MM.1S (cell line): ENCODE measurements around the gene MEX3D.

Experiments used
- DNase-seq: peaks from one replicate; pipeline ENCODE4 v3.0.0-alpha.2; 2015
- H2AFZ ChIP-seq: fragments of 300-600 bp; sonication (generic); 2 replicates; pipeline ENCODE4 v1.6.0; 2016; ENCODE audit warnings: antibody characterized with exemption, low read length
- H3F3A ChIP-seq: fragments of 300-600 bp; sonication (generic); 2 replicates; pipeline ENCODE4 v1.6.1; 2016; ENCODE audit warnings: mild to moderate bottlenecking, antibody characterized with exemption, low read length, moderate library complexity, mixed read lengths; ENCODE audit not compliant: insufficient read depth
- H3K27ac ChIP-seq: fragments of 300-600 bp; sonication (generic); 2 replicates; pipeline ENCODE4 v1.5.1; 2016; ENCODE audit warnings: mild to moderate bottlenecking, low read length
- H3K27me3 ChIP-seq: fragments of 300-600 bp; sonication (generic); replicated peaks from 2 replicates; pipeline ENCODE4 v1.6.0; 2016; ENCODE audit warnings: low read length; ENCODE audit not compliant: insufficient read depth
- H3K36me3 ChIP-seq: fragments of 300-600 bp; sonication (generic); replicated peaks from 2 replicates; pipeline ENCODE4 v1.6.1; 2016; ENCODE audit warnings: mild to moderate bottlenecking, low read length, mixed read lengths; ENCODE audit not compliant: insufficient read depth
- H3K4me1 ChIP-seq: fragments of 300-600 bp; sonication (generic); 2 replicates; pipeline ENCODE4 v1.6.1; 2016; ENCODE audit warnings: low read length, mixed read lengths
- H3K4me2 ChIP-seq: fragments of 300-600 bp; sonication (generic); 2 replicates; pipeline ENCODE4 v1.6.0; 2016; ENCODE audit warnings: low read depth, low read length
- H3K4me3 ChIP-seq: fragments of 300-600 bp; sonication (generic); 2 replicates; pipeline ENCODE4 v1.5.1; 2016; ENCODE audit warnings: low read length, mixed read lengths
- H3K79me2 ChIP-seq: fragments of 300-600 bp; sonication (generic); 2 replicates; pipeline ENCODE4 v1.6.1; 2016; ENCODE audit warnings: mixed run types, low read length, mixed read lengths
- H3K9ac ChIP-seq: fragments of 300-600 bp; sonication (generic); 2 replicates; pipeline ENCODE4 v1.6.1; 2016; ENCODE audit warnings: low read length, mixed read lengths
- H3K9me2 ChIP-seq: fragments of 300-600 bp; sonication (generic); replicated peaks from 2 replicates; pipeline ENCODE4 v1.6.1; 2016; ENCODE audit warnings: mild to moderate bottlenecking, low read length, mixed read lengths; ENCODE audit not compliant: insufficient read depth
- H3K9me3 ChIP-seq: fragments of 300-600 bp; sonication (generic); replicated peaks from 2 replicates; pipeline ENCODE4 v1.6.1; 2016; ENCODE audit warnings: mild to moderate bottlenecking, low read length, mixed read lengths; ENCODE audit not compliant: insufficient read depth
- H4K20me1 ChIP-seq: fragments of 300-600 bp; sonication (generic); 2 replicates; pipeline ENCODE4 v1.6.1; 2016; ENCODE audit warnings: mild to moderate bottlenecking, low read length, moderate library complexity, mixed read lengths; ENCODE audit not compliant: insufficient read depth
- CTCF ChIP-seq: fragments of 300-600 bp; sonication (generic); IDR thresholded peaks from 2 replicates; pipeline ENCODE4 v1.5.1; 2016; ENCODE audit warnings: antibody characterized with exemption, low read length, mixed read lengths
- EZH2 ChIP-seq: fragments of 300-600 bp; sonication (generic); optimal IDR thresholded peaks from 2 replicates; pipeline ENCODE3; 2017; ENCODE audit warnings: low read depth, mild to moderate bottlenecking, antibody characterized with exemption, low read length, mixed read lengths
- EZH2phosphoT487 ChIP-seq: fragments of 300-600 bp; sonication (generic); IDR thresholded peaks from 2 replicates; pipeline ENCODE4 v1.6.1; 2018; ENCODE audit warnings: antibody characterized with exemption, low read length

Gene MEX3D

DNA sequence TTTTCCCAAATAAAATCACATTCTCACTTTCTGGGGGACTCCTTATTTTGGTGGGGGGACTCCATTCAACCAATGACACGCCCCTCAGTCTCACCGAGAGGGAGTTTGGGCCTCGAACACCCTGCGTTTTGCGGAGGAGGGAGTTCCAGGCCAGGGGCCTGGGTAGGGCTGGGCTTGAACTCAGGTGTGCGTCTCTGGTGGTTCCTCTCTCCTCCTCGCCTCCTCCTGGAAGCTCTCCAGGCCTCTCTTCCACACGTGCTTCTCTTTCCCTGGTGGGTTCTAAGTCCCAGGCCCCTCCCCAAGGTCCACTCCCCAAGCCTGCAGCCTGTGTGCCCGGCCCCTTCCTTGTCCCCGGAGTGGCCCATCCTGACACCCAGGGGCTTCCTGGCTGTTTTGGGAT, 14.7 kb downstream of the MEX3D start:
- no peaks in the 10 kb centered on the region for H3K36me3 ChIP-seq
- H3K27ac ChIP-seq, result no peak overlapping the region
- no peaks in the 10 kb centered on the region for H4K20me1 ChIP-seq
- H3K79me2 ChIP-seq, result no peaks in the 10 kb centered on the region
- H3K4me1 ChIP-seq, result no peaks in the 10 kb centered on the region
- H2AFZ ChIP-seq, result no peak overlapping the region
- no peaks in the 10 kb centered on the region for H3K9me3 ChIP-seq
- H3K4me2 ChIP-seq, result no peak overlapping the region
- H3K4me3 ChIP-seq, result no peak overlapping the region
- H3K9me2 ChIP-seq, result no peaks in the 10 kb centered on the region
- H3K27me3 ChIP-seq, result peaks cover 24% of the 10 kb centered on the region
- H3F3A ChIP-seq, result no peaks in the 10 kb centered on the region
- H3K9ac ChIP-seq, result no peak overlapping the region
- DNase-seq, result no peak
- TF ChIP-seq EZH2phosphoT487 (no peak), CTCF (no peak), EZH2 (no peak)

DNA sequence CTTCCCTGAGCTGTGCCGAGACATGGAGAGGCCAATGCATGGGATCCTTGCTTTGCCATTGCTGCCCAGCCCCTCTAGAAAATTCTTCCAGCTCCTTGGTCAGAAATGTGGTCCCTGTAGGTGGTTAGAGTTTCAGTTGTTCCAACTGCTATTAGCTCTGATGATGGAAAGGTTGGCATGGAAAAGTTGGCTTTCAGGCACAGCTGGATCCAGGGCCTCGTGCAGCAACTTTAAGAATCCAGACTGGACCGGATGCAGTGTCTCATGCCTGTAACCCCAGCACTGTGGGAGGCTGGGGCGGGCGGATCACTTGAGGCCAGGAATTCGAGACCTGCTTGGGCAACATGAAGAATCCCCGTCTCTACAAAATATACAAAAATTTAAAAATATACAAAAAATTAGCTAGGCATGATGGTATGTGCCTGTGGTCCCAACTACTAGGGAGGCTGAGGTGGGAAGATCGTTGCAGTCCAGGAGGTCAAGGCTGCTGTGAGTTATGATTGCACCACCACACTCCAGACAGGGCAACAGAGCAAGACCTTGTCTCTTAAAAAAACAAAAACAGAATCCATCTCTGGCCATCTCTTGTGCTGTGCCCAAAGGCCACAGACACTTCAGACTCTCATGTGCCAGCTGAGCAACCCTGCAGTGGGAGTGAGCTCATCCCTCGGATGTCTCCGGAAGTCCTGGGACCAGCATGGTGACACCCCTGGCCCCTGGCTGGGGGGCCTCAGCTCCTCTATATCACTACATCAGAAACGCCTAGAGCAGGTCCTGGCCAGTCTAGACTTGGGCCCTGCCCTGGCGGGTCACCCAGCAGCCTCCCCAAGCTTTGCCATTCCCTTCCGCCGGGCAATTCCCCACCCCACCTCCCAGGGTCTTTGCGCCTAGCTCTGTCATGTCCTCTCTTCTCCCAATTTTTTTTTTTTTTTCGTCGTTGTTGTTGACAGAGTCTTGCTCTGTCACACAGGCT, 16.8 kb downstream of the MEX3D start:
- Histone ChIP-seq H3K9me3 (no peaks in the 10 kb centered on the region), H3K4me1 (no peaks in the 10 kb centered on the region), H4K20me1 (no peaks in the 10 kb centered on the region), H3F3A (no peaks in the 10 kb centered on the region), H3K9ac (no peak overlapping the region), H3K4me2 (no peak overlapping the region), H3K79me2 (no peaks in the 10 kb centered on the region), H3K9me2 (no peaks in the 10 kb centered on the region), H3K4me3 (no peak overlapping the region), H3K36me3 (no peaks in the 10 kb centered on the region), H3K27me3 (peaks cover 39% of the 10 kb centered on the region), H2AFZ (no peak overlapping the region), H3K27ac (no peak overlapping the region)
- no peak for DNase-seq
- TF ChIP-seq CTCF (no peak), EZH2phosphoT487 (no peak), EZH2 (no peak)

DNA sequence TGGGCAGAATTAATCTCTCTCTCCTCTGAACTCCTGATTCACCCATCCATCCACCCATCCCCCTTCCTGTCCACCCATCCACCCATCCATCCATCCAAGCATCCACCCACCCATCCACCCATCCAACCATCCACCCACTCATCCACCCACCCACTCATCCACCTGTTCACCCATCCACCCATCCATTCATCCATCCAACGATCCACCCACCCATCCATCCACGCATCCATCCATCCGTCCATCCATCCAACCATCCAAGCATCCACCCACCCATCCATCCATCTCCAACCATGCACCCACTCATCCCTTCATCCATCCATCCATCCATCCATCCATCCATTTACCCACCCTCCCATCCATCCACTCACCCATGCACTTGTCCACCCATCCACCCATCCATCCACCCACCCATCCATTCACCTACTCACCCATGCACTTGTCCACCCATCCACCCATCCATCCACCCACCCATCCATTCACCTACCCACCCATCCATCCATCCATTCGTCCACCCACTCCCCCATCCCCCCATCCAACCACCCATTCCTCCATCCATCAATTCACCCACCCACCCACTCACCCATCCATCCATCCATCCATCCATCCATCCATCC, 18.7 kb downstream of the MEX3D start:
- no peaks in the 10 kb centered on the region for H3K4me1 ChIP-seq
- H3K27ac ChIP-seq, result no peak overlapping the region
- H3K9me2 ChIP-seq, result no peaks in the 10 kb centered on the region
- H4K20me1 ChIP-seq, result no peaks in the 10 kb centered on the region
- H3K9me3 ChIP-seq, result no peaks in the 10 kb centered on the region
- H2AFZ ChIP-seq, result no peak overlapping the region
- no peak overlapping the region for H3K4me2 ChIP-seq
- DNase-seq, result no peak
- no peaks in the 10 kb centered on the region for H3K79me2 ChIP-seq
- no peaks in the 10 kb centered on the region for H3F3A ChIP-seq
- H3K36me3 ChIP-seq, result no peaks in the 10 kb centered on the region
- no peak for TF ChIP-seq CTCF
- no peak for TF ChIP-seq EZH2
- TF ChIP-seq EZH2phosphoT487, result no peak
- H3K9ac ChIP-seq, result no peak overlapping the region
- H3K4me3 ChIP-seq, result no peak overlapping the region
- H3K27me3 ChIP-seq, result peaks cover 51% of the 10 kb centered on the region
